KOPT-K1 (cell line): ENCODE results near the gene CCDC92B.
"Not testable (repeated sequence)": the region's sequence is repeated elsewhere in the genome, so short reads cannot be mapped to it uniquely, and the experiment has no call there.

Experiments used
- H3K27ac ChIP-seq: fragments of 200-600 bp; sonication (generic); 2 replicates; pipeline ENCODE4 v1.5.1; 2016; ENCODE audit warnings: antibody characterized with exemption, mild to moderate bottlenecking, low read depth, low read length; ENCODE audit not compliant: poor library complexity, severe bottlenecking
- H3K36me3 ChIP-seq: fragments of 200-600 bp; sonication (generic); 2 replicates; pipeline ENCODE4 v1.5.1; 2017; ENCODE audit warnings: antibody characterized with exemption, mild to moderate bottlenecking, low read length, moderate library complexity; ENCODE audit not compliant: insufficient read depth
- H3K9me3 ChIP-seq: fragments of 200-600 bp; sonication (generic); 2 replicates; pipeline ENCODE4 v1.5.1; 2017; ENCODE audit warnings: antibody characterized with exemption, low read length, mild to moderate bottlenecking; ENCODE audit not compliant: insufficient read depth, poor library complexity, severe bottlenecking

Gene CCDC92B

DNA sequence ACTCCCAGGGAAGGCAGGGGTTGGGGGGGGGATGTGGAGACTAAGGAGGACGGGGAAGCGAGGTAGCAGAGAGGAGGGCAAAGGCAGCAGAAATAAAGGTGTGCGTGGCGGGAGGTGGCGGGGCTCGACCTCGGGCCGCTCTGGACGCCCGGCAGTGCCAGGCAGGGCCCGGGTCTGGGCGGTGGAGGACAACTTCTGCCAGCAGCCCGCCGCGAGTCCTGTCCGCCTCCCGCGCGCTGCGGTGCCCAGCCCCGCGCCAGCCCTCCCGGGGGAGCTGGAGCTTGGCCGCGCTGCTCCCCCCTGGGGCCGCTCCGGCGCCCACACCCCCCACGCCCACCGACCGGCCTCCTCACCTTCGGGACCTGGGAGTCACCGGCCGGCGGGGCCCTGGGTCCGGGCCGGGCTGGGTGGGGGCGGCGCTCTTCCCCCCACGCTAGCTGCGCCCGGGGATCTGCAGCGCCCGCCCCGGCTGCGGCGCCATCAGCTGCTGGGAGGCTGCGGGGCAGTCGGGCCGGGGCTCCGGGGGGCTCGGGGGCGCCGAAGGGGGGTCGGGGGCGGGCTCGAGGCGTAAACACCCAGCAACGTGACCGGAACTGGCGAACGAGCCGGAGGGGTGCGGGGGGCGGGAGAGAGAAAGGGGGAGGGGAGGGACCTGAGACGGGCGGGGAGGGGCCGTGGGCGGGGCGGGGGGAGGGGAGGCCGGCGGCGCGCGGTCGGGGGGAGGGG, at the start of gene CCDC92B:
CCDC92B (minus strand) TSS at position 595 of the 726 bp plus-strand sequence. CDS start 14,507 bp downstream, outside the sequence.
- Histone ChIP-seq H3K27ac (no peak within 1 kb of the TSS), H3K36me3 (no peaks in the 10 kb centered on the region), H3K9me3 (no peaks in the 10 kb centered on the region)

DNA sequence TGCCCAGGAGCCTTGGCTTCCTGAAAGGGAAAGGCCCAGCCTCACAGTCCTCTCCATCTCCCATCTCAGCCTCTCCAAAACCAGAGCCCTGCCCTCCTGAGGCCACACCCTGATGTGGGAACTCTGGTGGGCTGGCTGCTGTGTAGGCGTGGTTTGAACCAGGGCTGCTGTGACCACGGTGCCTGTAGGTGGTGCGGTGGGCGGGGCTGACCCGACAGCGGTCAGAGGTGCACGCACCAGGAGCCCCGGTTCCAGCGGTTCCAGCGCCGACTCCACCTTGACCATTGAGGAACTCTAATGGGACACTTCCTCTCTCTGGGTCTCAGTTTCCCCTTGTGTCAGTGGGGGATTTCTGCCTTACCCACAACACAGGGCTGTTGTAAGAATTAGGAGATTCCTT, 49.2 kb upstream of the CCDC92B start:
- Histone ChIP-seq H3K9me3 (no peaks in the 10 kb centered on the region), H3K27ac (no peak overlapping the region), H3K36me3 (no peaks in the 10 kb centered on the region)

DNA sequence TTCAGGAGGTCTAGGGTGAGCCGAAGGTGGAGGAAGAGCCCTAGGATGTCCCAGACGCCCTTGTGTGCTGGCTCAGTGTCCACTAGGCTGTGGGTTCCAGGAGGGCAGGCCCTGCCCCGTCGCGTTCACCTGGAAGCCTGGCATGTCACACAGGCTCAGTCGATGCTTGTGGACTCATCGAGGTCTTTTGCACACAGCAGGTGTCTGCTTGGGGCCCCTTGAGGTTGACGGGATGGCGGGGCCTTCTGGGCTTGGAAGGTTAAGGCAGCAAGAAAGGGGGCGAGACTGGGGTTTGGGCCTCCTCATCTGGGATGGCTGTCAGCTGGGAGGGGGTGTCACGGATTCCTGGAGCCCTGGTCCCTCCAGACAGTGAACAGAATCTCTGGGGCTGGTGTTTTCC, 48.7 kb upstream of the CCDC92B start:
- Histone ChIP-seq H3K9me3 (no peaks in the 10 kb centered on the region), H3K27ac (no peak overlapping the region), H3K36me3 (no peaks in the 10 kb centered on the region)

DNA sequence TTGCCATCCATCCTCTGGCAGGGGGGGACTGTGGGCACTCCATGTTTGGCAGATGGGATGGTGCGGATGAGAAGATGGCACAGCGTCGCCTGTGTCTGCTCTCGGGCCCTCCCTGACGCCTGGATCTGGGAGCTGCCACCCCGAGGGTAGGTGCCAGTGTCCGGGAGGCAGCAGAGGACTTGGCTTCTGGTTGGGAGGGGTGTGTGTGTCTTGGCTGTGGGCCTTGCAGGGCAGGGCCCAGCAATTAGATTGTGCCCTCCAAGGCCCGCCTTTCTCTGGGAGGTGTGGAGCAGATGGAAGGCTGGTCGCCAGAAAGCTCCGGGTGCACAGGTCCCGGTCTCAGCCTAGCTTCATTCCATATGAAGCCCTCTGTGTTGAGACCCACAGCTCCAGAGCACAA, 48.2 kb upstream of the CCDC92B start:
- no peaks in the 10 kb centered on the region for H3K36me3 ChIP-seq
- H3K9me3 ChIP-seq, result no peaks in the 10 kb centered on the region
- H3K27ac ChIP-seq, result no peak overlapping the region

DNA sequence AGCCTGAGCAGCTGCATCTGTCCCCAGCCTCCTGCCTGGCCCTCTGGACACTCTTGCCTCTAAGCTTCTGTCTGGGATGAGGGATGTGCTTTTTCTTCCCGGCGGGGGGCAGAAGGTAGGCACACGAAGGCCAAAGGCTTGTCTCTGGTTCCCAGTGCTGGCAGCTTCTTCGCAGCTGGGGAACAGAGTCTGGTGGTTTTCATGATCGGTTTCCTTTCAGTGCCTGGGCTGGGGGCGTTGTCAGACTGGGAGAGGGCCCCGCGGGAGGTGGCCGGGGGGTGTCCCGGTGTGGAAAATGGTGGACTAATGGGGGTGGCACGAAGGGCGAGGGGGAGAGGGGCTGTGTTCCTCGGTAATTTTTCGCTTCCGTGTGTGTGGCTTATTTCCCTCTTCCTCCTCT, 47.8 kb upstream of the CCDC92B start:
- Histone ChIP-seq H3K27ac (no peak overlapping the region), H3K36me3 (no peaks in the 10 kb centered on the region), H3K9me3 (no peaks in the 10 kb centered on the region)

DNA sequence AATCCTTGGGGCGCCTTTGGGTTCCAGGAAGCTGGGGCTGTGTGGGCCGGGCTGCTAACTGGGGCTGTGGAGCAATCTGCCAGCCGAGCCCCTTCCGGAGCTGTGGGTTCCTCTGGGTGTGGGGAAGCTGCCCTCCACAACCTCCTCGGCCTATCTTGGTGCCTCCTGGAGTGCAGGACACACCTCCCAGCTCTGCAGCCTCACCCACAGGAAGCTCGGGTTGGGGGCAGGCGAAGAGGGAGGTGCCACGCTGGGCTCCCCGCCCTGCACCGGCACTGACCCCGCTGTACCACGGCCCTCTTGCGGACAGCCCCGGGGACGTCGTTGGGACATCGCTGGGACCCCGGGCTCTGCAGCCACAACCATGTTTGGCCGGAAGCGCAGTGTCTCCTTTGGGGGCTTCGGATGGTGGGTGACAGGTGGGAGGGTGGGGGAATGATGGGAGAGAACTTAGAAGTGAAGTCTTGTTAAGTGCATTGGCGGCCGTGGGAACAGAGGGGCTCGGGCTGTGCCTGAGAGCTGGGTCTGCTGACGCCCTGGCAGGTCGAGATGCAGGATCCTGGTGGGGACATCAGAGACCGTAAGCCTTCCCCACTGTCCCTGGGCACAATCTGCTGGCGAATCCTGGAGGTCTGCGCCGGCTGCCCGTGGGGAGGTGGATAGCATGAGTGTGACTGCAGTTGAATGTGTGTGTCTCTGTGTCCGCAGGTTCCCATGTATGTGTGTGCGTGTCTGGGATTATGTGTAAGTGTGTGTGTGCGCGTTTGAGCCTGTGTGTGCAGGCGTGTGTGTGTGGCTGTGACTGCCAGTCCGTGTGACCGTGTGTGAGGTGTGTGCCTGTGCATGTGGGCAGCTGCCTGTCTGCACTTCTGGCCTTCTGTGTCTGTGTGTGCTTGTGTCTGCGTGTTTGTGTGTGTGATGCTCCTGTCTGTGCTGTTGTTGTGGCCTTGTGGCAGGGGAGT, 47.0 kb upstream of the CCDC92B start, which contains the start of gene RAP1GAP2:
RAP1GAP2 (plus strand) TSS at position 275 of the 962 bp plus-strand sequence; CDS start at position 365, 90 bp downstream.
- Histone ChIP-seq H3K36me3 (no peaks in the 10 kb centered on the region), H3K9me3 (no peaks in the 10 kb centered on the region), H3K27ac (peak within 1 kb of the TSS; percentile 33)

DNA sequence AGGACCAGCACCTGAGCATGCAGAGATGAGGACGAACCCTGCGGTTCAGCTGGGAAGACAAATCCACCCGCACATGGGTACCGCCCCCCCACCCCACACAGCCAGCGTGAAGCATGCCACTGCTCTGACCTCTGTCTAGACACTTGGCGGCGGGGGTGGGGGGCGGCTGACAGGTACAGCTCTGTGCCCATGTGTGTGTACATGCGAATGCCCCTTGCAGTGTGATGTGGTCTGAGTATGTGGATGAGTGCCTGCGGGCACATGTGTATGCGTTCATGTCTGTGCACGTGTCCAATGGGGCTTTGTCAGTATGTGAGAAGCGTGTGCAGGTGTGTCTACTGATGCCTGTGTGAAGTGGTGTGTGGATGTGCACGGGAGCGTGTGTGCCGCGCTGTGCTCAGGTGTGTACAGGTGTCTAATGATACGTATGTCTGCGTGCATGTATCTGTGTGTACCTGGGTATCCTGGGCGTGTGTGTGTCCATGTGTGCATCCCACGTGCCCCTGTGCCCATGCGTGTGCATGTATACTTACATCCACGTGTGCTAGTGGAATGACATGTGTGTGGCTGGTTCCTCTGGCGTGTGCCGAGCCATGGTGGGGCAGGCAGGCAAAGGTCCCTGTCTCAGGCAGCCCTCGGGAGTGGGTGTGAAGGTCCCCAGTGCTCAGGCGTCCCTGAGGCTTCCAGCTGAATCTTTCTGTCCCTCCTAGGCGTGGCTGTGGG, 46.1 kb upstream of the CCDC92B start:
- peak overlapping the region; percentile 33 for H3K27ac ChIP-seq
- no peaks in the 10 kb centered on the region for H3K9me3 ChIP-seq
- no peaks in the 10 kb centered on the region for H3K36me3 ChIP-seq

DNA sequence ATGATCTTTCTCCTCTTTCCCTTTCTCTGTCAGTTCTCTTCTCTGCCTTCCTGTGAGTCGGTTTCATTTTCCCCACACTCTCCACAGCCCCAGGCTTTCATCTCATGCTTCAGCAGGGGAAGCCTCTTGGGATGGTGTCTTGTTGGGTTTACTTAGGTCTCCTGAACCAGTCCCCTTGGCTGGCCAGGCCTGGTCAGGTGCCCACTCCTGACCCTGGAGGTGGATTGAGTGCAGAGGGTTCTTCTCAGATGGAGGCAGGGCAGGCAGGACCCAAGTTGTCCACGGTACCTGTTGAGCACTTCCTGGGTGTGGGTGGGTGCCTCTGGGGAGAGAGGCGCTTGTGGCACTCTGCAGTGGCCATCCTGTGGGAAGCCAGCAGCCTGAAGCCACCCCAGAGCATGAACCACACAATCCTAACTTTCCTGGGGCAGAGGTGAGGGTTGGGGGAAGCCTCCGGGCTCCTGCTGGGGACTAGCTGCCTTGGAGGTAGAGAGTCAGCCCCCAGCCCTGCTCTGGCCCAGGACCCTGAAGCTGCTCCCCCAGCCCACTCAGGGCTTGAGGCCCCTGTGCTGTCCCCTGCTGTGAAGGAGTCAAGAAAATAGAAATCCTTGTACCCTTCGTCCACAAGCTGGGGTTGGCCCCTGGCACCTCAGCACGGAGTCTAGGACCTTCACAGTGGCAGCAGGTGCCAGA, 44.8 kb upstream of the CCDC92B start:
- H3K36me3 ChIP-seq, result no peaks in the 10 kb centered on the region
- H3K27ac ChIP-seq, result peak overlapping the region; percentile 41
- no peaks in the 10 kb centered on the region for H3K9me3 ChIP-seq

DNA sequence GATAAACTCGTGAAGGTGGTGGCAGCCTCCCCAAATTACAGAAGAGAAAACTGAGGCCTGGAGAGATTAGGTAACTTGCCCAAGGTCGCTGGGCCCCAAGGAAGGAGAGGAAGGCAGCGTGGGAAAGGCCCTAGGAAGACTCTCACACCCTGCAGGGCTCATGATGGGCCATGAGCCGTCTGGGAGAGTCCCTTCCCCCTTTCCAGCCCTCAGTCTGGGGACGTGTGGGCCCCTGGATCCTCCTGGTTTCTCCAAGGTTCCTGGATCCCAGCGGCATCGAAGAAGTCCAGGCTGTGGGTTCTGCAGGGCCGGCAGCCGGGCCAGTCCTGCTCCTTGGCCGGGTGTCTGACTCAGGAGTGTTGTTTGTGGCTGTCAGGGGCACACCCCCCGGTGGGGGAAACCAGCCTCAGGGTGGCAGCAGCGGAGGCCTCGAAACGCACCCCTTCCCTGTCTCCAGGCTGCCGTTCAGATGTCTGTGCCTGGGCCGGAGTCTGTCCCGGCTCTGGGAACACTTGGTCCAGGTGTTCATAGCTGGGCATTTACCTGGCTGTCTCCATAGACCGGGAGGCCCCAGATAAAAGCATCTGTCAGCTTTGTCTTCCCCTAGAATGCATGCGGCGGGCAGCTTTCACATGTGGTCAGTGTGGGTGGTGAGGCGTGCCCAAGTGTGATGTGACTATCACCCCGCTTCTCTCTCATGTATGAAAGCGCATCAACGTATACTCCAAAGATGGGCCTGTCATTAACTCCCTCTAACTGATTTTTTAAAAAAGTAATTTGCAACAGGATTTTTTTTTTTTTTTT, 43.1 kb upstream of the CCDC92B start:
- H3K36me3 ChIP-seq, result no peaks in the 10 kb centered on the region
- no peak overlapping the region for H3K27ac ChIP-seq
- no peaks in the 10 kb centered on the region for H3K9me3 ChIP-seq

DNA sequence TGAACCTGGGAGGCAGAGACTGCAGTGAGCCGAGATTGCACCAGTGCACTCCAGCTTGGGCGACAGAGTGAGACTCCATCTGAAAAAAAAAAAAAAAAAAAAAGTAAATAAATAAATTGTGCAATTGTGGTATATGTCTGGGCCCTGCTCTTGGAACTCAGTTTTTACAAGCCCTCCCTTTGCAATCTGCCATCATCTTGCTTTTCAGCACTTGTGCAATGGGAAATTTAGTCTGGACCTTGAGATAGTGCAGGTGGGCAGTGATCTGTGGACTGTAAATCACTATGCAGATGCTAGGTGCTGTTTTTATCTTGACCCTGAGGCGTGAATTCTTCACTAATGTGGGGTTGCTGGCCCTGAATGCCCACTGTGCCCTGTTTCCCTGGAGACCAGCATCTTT, 40.2 kb upstream of the CCDC92B start:
- Histone ChIP-seq H3K27ac (no peak overlapping the region), H3K9me3 (no peaks in the 10 kb centered on the region), H3K36me3 (no peaks in the 10 kb centered on the region)

DNA sequence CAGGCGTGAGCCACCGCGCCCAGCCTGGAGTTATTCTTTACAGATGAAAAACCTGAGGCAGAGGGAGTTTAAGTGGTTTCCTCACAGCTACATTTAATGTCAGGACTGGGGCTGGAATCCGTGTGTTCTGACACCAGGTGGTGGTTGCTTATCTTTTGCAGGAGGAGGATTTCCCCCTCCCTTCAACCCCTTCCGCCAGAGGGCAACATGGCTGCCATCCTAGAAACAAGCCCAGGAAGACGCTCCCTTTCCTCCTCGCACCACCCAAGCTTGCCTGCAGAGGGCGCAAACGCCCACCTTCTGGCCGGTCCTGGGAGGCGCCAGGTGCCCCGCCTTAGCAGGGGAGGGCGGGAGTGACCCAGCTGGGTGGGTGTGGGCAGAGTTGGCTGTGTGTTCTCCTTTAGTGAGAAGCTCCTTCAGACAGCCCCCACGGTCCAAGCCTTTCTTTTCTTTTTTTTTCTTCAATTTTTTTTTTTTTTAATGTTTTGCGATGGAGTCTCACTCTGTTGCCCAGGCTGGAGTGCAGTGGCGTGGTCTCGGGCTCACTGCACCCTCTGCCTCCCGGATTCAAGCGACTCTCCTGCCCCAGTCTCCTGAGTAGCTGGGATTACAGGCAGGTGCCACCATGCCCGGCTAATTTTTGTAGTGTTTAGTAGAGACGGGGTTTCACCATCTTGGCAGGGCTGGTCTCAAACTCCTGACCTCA, 36.9 kb upstream of the CCDC92B start:
- Histone ChIP-seq H3K27ac (no peak overlapping the region), H3K36me3 (no peaks in the 10 kb centered on the region)

DNA sequence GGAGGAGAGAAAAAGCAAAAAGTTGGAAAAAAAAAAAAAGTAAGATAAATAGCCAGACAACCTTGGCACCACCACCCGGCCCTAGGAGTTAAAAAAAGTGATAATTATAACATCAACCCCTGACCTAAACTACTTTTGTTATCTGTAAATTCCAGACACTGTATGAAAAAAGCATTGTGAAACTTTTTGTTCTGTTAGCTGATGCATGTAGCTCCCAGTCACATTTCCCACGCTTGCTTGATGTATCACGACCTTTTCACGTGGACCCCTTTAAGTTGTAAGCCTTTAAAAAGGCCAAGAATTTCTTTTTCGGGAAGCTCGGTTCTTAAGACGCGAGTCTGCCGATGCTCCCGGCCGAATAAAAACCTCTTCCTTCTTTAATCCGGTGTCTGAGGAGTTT, 35.9 kb upstream of the CCDC92B start:
- H3K36me3 ChIP-seq, H3K9me3 ChIP-seq, H3K27ac ChIP-seq: not testable (repeated sequence)

More for the DNA sequence above, 36.9 kb upstream of the CCDC92B start:
- H3K9me3 ChIP-seq, result no peaks in the 10 kb centered on the region

DNA sequence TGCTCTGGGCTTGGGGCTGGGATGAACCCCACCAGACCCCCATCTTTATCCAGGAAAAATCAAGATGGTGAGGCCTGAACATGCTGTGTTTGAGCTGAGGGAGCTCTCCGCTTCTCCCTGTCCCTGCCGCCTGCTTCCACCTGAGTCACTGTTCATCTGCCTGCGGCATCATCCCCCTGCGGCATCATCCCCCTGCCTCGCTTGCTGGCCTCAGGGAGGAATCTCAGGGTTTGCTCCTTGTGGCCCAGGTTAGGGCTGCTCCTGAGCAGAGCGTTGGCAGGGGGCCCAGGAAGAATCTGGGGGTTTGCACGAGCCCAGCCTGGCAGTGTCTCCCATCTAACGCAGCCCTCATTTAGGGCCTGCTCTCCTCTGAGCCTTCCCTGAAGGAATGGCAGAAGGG, 35.4 kb upstream of the CCDC92B start:
- Histone ChIP-seq H3K36me3 (no peaks in the 10 kb centered on the region), H3K9me3 (no peaks in the 10 kb centered on the region), H3K27ac (no peak overlapping the region)
